ENCODE measurements around the gene MAPKAP1. TPM values are rescaled to one million over a fixed set of nuclear protein-coding genes. Genes with fewer than 3 reads are reported as not detected.

MAPKAP1 gene
- total RNA-seq: 10 to 100 TPM; 51.6 to 61.9 TPM

DNA sequence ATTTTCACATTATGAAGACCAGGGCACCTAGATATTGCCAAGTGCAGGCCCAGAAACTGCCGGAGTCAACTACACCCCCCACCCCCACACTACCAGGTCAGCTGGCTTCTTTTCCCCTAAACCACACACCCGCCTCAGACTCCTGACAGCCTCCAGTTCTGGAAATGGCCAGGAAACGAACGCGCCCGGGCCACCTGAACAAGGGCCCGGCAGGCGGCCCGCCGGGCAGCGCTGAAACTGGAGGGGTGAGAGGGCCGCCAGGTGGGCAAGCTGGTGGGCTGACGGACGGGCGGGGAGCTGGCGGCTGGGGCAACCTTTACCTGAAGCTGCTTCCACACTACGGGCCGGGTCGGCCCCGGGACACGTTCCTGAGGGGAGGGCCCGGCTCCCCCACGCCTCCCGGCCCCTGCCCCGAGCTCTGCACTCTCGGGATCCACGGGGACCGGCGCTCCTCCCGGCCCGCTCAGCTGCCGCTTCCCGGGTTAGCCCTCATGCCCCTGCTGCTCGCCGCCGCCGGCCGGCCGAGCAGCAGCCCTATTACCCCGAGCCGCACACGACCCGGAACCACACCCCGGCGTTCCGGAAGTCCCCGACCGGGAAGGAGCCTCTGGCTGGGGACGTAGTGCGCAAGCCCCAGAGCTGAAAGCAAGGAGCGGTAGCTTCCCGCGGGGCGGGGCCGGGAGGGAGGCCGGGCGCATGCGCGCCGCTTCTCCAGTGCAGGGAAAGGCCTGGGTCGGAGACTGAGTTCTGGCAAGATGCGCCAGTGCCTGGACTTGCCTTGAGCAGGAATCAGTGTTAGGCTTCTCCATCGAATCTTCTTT lies at the start of gene MAPKAP1:
Gene MAPKAP1, minus strand, starts transcription at position 558 of the 821 bp plus-strand sequence. CDS start 34,634 bp downstream, outside the sequence.
- H3K4me1 Mint-ChIP-seq: peaks cover 44% of the 10 kb centered on the region
- CTCF ChIA-PET: interaction anchor here (0.9 kb wide), 1 partner anchor 12 kb away, joined by 3 read pairs; no protein-coding TSS in a partner anchor
- no peaks in the 10 kb centered on the region for H3K9me3 Mint-ChIP-seq (ENCODE audit: low read depth)
- no peaks in the 10 kb centered on the region for H3K27me3 Mint-ChIP-seq
- DNase-seq (peak; percentile 97), ATAC-seq (peak; percentile 100)
- H3K4me3 Mint-ChIP-seq: peak within 1 kb of the TSS; percentile 86
- peak within 1 kb of the TSS; percentile 83 for H3K27ac Mint-ChIP-seq
- POLR2A ChIA-PET: interaction anchor here (0.5 to 1.3 kb wide), 5 partner anchors 10 to 163 kb away, joined by 3 to 5 read pairs (median 4); no protein-coding TSS in a partner anchor
- intact Hi-C loops (cut with DNase I, micrococcal nuclease): loop anchor here (1.0 to 10.0 kb wide), 6 partner anchors 39 to 1292 kb away; partner anchors contain the start of genes ARPC5L (in 1 of the 2), PSMB7 (in 1 of the 2) and RPL35 (in 1 of the 2)
- H3K36me3 Mint-ChIP-seq (ENCODE audit: low read depth): peaks cover 10% of the 10 kb centered on the region

DNA sequence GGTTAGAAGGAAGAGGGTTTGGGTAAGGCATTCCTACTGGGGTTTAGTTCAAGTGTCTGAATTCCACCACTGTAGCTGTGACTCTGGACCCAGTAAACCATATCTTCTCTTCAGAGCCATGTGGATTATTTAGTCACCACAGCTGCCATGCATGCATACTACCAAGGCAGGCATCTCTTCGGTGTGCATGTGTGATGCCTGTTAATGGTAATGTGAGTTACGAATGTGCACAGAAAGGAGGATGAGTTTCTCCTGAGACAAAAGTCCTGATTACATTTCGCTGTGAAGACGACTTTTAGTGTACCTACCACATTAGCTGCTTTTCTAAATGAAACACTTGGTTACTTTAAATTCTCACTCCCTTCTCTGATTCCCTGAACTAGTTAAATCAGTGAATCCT lies 49.5 kb upstream of the MAPKAP1 start:
- ATAC-seq (no peak), DNase-seq (no peak)
- Mint-ChIP-seq H3K27ac (no peak overlapping the region), H3K27me3 (no peaks in the 10 kb centered on the region), H3K36me3 (ENCODE audit: low read depth) (no peaks in the 10 kb centered on the region), H3K4me3 (no peak overlapping the region), H3K9me3 (ENCODE audit: low read depth) (no peaks in the 10 kb centered on the region), H3K4me1 (peaks cover 27% of the 10 kb centered on the region)
- CTCF ChIA-PET: interaction anchor here (0.7 kb wide), 1 partner anchor 53 kb away, joined by 3 read pairs; no protein-coding TSS in a partner anchor
- POLR2A ChIA-PET: no interaction called here
- intact Hi-C loops (cut with DNase I, micrococcal nuclease): no loop called here

DNA sequence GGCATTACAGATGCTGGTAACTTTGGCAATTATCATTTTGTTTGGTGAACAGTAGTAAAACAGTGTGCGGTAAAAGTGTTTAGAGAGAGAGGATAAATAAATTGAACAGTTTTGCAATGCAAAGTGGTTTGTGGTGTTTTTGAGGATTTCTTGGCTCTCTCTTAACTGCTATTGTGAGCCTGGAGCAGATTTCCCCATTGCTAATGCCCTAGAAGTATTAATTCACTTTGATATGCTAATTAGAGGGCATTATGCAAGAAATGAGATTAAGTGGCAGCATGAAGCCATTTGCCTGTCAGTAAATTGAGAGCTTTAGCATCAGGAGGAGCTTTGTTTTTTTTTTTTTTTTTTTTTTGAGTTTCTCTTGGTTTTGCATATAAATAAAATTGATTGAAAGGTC lies 48.3 kb upstream of the MAPKAP1 start:
- Mint-ChIP-seq H3K4me3 (no peak overlapping the region), H3K4me1 (peaks cover 31% of the 10 kb centered on the region), H3K27me3 (no peaks in the 10 kb centered on the region), H3K27ac (no peak overlapping the region), H3K36me3 (ENCODE audit: low read depth) (no peaks in the 10 kb centered on the region), H3K9me3 (ENCODE audit: low read depth) (no peaks in the 10 kb centered on the region)
- no peak for ATAC-seq
- ChIA-PET POLR2A (no interaction called here), CTCF (no interaction called here)
- no peak for DNase-seq
- intact Hi-C loops (cut with DNase I, micrococcal nuclease): no loop called here

DNA sequence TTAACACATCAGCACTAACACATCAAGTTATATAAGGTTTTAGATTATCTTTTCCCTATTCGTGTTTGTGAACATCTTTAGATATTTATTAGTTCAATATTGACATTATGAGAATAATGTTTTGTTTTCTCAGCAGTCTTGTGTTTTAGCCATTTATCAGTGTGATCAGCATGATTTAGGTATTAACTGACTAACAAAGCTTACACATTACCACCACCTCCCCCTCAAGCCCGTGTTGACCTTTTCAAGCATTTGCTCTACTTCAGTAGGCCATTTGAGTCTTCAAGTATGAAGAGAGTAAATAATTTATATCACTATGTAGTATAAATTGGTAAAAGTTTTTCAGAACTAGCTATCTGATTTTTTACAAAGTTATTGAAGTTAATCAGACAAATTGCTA lies 47.1 kb upstream of the MAPKAP1 start:
- intact Hi-C loops (cut with DNase I, micrococcal nuclease): no loop called here
- H3K9me3 Mint-ChIP-seq (ENCODE audit: low read depth): no peaks in the 10 kb centered on the region
- CTCF ChIA-PET: interaction anchor here (0.7 to 0.8 kb wide), 2 partner anchors 748 to 1035 kb away, joined by 3 to 4 read pairs; no protein-coding TSS in a partner anchor

DNA sequence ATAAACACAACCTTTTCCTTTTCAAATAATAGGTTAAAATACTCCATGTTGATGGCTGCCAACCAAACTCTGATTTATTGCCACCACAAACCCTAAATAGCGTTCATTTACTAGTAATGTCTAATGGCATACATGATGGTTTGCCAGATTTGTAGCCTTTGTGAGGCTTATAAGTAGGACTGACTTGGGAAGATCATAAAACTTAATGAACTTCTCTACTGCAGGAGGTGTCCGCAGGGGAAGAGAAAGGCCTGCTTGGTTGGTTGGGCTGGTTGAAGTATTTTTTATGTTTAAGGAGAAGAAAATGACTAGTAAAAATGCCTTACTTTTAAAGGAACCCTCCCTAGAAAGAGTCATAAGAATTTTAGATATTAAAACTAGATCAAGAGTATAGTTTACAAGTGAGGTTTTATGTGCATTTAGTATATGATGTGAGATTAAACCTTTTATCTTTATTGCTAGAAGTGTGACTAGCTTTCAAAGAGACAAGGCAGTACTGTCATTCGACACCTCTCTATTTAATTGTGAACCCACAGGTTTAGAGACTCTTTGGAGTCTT lies 45.1 kb upstream of the MAPKAP1 start:
- ATAC-seq (no peak), DNase-seq (no peak)
- Mint-ChIP-seq H3K9me3 (ENCODE audit: low read depth) (no peaks in the 10 kb centered on the region), H3K4me1 (peaks cover 26% of the 10 kb centered on the region), H3K27me3 (no peaks in the 10 kb centered on the region), H3K4me3 (no peak overlapping the region), H3K36me3 (ENCODE audit: low read depth) (peaks cover 3% of the 10 kb centered on the region), H3K27ac (no peak overlapping the region)
- ChIA-PET CTCF (no interaction called here), POLR2A (no interaction called here)
- intact Hi-C loops (cut with DNase I, micrococcal nuclease): no loop called here

More for the DNA sequence above, 47.1 kb upstream of the MAPKAP1 start:
- ATAC-seq: no peak
- H3K27me3 Mint-ChIP-seq: no peaks in the 10 kb centered on the region
- H3K27ac Mint-ChIP-seq: no peak overlapping the region
- H3K36me3 Mint-ChIP-seq (ENCODE audit: low read depth): no peaks in the 10 kb centered on the region
- POLR2A ChIA-PET: no interaction called here
- no peak overlapping the region for H3K4me3 Mint-ChIP-seq
- DNase-seq: no peak
- peaks cover 32% of the 10 kb centered on the region for H3K4me1 Mint-ChIP-seq

DNA sequence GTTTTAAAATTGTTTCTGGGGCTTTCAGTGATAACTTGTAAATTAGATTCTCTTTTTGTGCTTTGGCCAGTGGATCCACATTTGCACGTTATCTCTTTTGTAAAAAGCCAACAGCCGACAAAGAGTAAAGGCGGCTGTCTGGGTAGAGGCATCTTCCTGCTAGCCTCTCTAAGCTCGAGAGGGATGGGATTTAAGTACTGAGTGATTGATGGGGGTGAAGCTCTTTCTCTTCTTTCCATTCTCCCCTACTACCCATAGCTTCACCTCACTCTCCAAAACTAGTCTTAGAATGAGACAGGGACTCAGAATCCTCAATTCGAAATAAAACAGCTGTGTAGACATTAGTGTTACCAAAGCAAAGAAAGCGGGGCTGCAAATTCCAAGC lies 43.6 kb upstream of the MAPKAP1 start:
- Mint-ChIP-seq H3K4me1 (peaks cover 27% of the 10 kb centered on the region), H3K36me3 (ENCODE audit: low read depth) (peaks cover 3% of the 10 kb centered on the region), H3K27me3 (no peaks in the 10 kb centered on the region), H3K9me3 (ENCODE audit: low read depth) (no peaks in the 10 kb centered on the region), H3K4me3 (peak overlapping the region; percentile 3), H3K27ac (no peak overlapping the region)
- POLR2A ChIA-PET: no interaction called here
- intact Hi-C loops (cut with DNase I, micrococcal nuclease): no loop called here
- DNase-seq: no peak
- CTCF ChIA-PET: interaction anchor here (0.8 kb wide), 1 partner anchor 343 kb away, joined by 5 read pairs; no protein-coding TSS in a partner anchor
- no peak for ATAC-seq

DNA sequence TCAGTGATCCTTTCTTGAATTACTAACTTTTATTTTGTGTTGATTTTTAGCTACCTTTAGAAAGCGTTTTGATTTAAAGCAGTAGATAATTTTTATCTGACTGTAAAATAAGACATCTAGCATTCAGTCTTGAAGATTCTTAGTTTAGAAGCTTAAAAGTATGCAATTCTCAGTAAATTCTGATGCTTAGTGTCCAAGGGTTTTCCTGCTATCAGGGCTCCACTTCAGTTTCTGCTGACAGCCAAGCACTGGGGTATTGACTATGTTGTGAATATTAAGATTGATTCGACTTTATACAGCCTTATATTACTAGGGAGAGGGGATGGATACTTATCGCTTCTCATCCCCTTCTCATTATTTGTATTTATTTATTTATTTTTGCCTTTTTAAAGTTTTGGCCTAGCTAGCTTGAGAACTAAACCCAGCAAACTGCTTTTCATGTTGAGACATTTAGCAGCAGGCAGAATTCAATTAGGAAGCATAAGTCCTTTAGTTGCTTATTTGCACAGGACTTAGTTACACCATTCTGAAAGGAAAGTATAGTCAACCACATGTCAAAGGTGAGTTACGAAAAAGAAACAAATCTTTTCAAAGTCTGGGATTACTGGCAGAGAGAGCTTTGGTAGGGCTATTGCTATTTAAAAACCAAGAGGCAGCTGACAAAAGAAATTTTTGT lies 43.1 kb upstream of the MAPKAP1 start:
- POLR2A ChIA-PET: no interaction called here
- H3K27me3 Mint-ChIP-seq: peaks cover 3% of the 10 kb centered on the region
- intact Hi-C loops (cut with DNase I, micrococcal nuclease): loop anchor here (5.0 kb wide), 6 partner anchors 77 to 808 kb away; partner anchors contain the start of gene GOLGA1 (in 1 of the 2)
- CTCF ChIA-PET: interaction anchor here (0.7 to 1.0 kb wide), 2 partner anchors 8 to 909 kb away, joined by 3 to 4 read pairs; no protein-coding TSS in a partner anchor
- no peak for DNase-seq
- peaks cover 3% of the 10 kb centered on the region for H3K36me3 Mint-ChIP-seq (ENCODE audit: low read depth)
- peaks cover 28% of the 10 kb centered on the region for H3K4me1 Mint-ChIP-seq
- no peak for ATAC-seq
- no peaks in the 10 kb centered on the region for H3K9me3 Mint-ChIP-seq (ENCODE audit: low read depth)
- H3K27ac Mint-ChIP-seq: no peak overlapping the region
- H3K4me3 Mint-ChIP-seq: peak overlapping the region; percentile 3

DNA sequence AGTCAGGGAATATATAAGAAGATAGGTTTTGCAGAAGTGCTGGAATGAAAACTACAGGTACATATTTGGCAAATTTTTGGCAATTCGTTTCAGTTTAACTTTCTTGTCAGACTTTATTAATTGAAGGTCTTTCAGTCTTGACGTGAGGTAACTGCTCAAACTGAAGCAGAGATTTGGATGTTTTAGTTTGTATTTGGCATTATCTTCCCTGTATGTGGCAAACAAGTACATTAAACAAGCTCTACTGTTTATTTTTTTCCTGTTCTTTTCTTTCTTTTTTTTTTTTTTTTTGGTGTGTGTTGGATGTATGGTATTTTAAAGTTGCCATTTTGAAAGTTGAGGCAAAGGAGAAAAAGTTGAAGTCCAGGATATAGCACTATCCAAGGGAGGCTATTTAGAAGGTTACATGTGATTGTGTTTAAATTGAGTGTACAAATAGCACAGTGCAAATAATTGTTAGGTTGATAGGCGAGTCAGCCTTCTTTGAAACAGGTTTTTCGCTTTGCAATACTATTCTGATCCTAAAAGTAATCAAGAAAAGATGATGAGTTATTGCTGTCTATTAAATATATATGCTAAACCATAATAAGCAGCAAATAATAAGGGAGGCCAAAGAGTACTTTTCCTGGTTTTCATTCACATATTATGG lies 42.4 kb upstream of the MAPKAP1 start:
- H3K27ac Mint-ChIP-seq: no peak overlapping the region
- ATAC-seq (no peak), DNase-seq (no peak)
- peak overlapping the region; percentile 82 for H3K4me3 Mint-ChIP-seq
- peaks cover 7% of the 10 kb centered on the region for H3K27me3 Mint-ChIP-seq
- H3K9me3 Mint-ChIP-seq (ENCODE audit: low read depth): no peaks in the 10 kb centered on the region
- POLR2A ChIA-PET: no interaction called here
- intact Hi-C loops (cut with DNase I, micrococcal nuclease): loop anchor here (5.0 kb wide), 6 partner anchors 78 to 807 kb away; partner anchors contain the start of gene GOLGA1 (in 1 of the 2)
- CTCF ChIA-PET: interaction anchor here (0.7 to 1.3 kb wide), 3 partner anchors 9 to 908 kb away, joined by 3 to 4 read pairs (median 4); no protein-coding TSS in a partner anchor
- H3K4me1 Mint-ChIP-seq: peaks cover 28% of the 10 kb centered on the region
- peaks cover 3% of the 10 kb centered on the region for H3K36me3 Mint-ChIP-seq (ENCODE audit: low read depth)

DNA sequence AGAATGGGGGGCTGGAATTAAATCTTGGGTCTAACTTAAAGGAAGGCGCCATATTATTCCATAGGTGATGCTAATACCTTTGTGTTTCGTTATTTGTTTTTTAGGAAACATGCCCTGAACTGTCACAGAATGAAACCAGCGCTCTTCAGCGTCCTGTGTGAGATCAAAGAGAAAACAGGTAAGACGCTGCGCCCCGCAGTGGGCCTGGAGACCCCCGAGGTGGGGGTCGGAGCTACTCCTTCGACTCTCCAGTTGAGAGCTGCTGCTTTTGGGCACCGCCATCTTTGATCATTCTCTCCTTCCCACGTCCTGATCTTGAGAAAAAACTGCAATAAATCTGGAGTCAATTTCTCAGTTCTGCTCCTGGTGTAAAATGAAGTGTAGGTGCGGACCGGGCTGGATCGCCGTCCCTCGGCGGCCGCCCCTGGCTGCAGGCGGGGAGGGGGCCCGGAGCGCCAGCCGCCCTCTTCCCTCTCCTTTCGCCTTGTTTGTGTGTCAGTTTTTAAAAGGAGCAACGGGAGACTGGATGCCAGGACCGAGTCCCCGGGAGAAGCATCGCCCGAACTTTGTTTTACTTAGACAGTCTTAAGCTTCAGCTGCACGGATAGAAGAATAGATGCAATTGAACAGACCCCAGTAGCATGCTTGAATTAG lies 41.6 kb upstream of the MAPKAP1 start:
- peak overlapping the region; percentile 47 for H3K27ac Mint-ChIP-seq
- DNase-seq (peak; percentile 16), ATAC-seq (no peak)
- H3K9me3 Mint-ChIP-seq (ENCODE audit: low read depth): no peaks in the 10 kb centered on the region
- intact Hi-C loops (cut with DNase I, micrococcal nuclease): loop anchor here (5.0 kb wide), 6 partner anchors 79 to 806 kb away; partner anchors contain the start of gene GOLGA1 (in 1 of the 2)
- H3K27me3 Mint-ChIP-seq: peaks cover 8% of the 10 kb centered on the region
- H3K36me3 Mint-ChIP-seq (ENCODE audit: low read depth): peaks cover 3% of the 10 kb centered on the region
- H3K4me1 Mint-ChIP-seq: peaks cover 25% of the 10 kb centered on the region
- H3K4me3 Mint-ChIP-seq: peak overlapping the region; percentile 82
- CTCF ChIA-PET: interaction anchor here (1.3 kb wide), 1 partner anchor 204 kb away, joined by 4 read pairs; no protein-coding TSS in a partner anchor
- POLR2A ChIA-PET: no interaction called here

DNA sequence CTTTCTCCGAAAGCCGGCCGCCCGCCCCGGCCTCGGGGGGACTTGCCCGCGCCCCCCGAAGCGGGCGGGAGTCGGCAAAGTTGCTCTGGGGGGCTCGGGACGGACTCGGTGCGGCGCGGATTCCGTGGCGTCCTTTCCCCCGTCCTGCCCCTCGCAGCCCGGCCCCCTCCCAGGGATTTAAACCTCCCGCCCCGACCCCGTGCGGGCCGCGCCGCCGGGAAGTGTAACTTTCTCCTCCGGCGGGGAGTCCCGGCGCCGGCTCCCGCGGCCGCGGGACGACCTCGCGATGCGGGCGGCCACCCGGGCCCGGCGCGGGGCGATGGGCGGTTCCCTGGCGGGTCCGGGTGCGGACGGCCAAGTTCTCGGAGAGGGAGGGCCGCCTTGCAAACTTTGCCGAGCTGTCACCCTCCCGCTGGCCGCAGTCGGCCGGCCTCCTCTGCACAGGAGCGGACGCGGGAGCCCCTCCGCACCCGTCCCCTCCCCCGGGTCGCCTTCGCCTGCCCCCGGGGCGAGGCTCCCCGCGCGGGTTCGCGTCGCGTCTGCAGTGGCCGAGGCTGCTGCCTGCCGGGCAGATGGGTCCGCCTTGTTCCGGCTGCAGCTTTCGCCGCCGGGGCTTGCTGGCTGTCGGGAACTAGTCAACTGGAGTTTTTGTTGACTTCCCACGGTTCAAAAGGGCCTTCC lies 40.9 kb upstream of the MAPKAP1 start:
- POLR2A ChIA-PET: no interaction called here
- no peaks in the 10 kb centered on the region for H3K9me3 Mint-ChIP-seq (ENCODE audit: low read depth)
- intact Hi-C loops (cut with DNase I, micrococcal nuclease): loop anchor here (2.0 to 5.0 kb wide), 10 partner anchors 77 to 975 kb away; partner anchors contain the start of gene GOLGA1 (in 1 of the 2)
- DNase-seq (peak; percentile 54), ATAC-seq (no peak)
- H3K4me3 Mint-ChIP-seq: peak overlapping the region; percentile 82
- peaks cover 3% of the 10 kb centered on the region for H3K36me3 Mint-ChIP-seq (ENCODE audit: low read depth)
- no peak overlapping the region for H3K27ac Mint-ChIP-seq
- H3K4me1 Mint-ChIP-seq: peaks cover 25% of the 10 kb centered on the region
- H3K27me3 Mint-ChIP-seq: peaks cover 10% of the 10 kb centered on the region
- CTCF ChIA-PET: interaction anchor here (1.3 kb wide), 1 partner anchor 203 kb away, joined by 4 read pairs; no protein-coding TSS in a partner anchor

Measured in activated CD4-positive, alpha-beta T cell treated with anti-CD3 and anti-CD28 coated beads for 36 hours (primary cell).